Gastroesophageal sphincter (tissue), 4 donors: ENCODE data around the gene RSRC1. TPM values are rescaled to one million over a fixed set of nuclear protein-coding genes. Genes with fewer than 3 reads are reported as not detected.

Experiments used
- ATAC-seq: fragments of 150-250 bp; one replicate; pipeline ENCODE4 v1.9.1; 2016; ENCODE audit warnings: mild to moderate bottlenecking, moderate library complexity
- H3K27ac ChIP-seq, 4 donors: fragments of 200-600 bp; sonication (generic) in 3 of 4; 1 replicate in 3 of 4; 2 replicates in 1 of 4; pipeline ENCODE4 v1.5.1; 2016 to 2019
- H3K27me3 ChIP-seq: fragments of 200-600 bp; sonication (generic); one replicate; pipeline ENCODE4 v1.5.1; 2019
- H3K36me3 ChIP-seq, 2 donors: fragments of 200-600 bp; sonication (generic); one replicate each; pipeline ENCODE4 v1.5.1; 2019; ENCODE audit warnings: control low read depth in 1 of 2
- H3K4me1 ChIP-seq, 3 donors: fragments of 200-600 bp; sonication (generic); 1 replicate in 2 of 3; 2 replicates in 1 of 3; pipeline ENCODE4 v1.5.1; 2016 to 2019; ENCODE audit warnings: control low read depth in 2 of 3
- H3K4me3 ChIP-seq, 2 donors: fragments of 200-600 bp; sonication (generic); one replicate each; pipeline ENCODE4 v1.5.1; 2019; ENCODE audit warnings: mild to moderate bottlenecking in 1 of 2, moderate library complexity in 1 of 2
- H3K9me3 ChIP-seq, 3 donors: fragments of 200-600 bp; sonication (generic); one replicate each; pipeline ENCODE4 v1.5.1; 2017 to 2019; ENCODE audit warnings: control low read depth in 2 of 3
- CTCF ChIP-seq, 4 experiments: fragments of 200-600 bp in 2 of 4; fragments of 450-650 bp in 2 of 4; sonication (generic) in 1 of 4; IDR thresholded peaks; one replicate each; pipeline ENCODE4 v1.5.1; 2017 to 2019; ENCODE audit warnings: antibody characterized with exemption in 4 of 4, mild to moderate bottlenecking in 2 of 4, moderate library complexity in 2 of 4
- EP300 ChIP-seq: sonication (generic); formaldehyde crosslinking; IDR thresholded peaks from one replicate; pipeline ENCODE4 v1.6.1; 2017; ENCODE audit warnings: antibody characterized with exemption, mild to moderate bottlenecking
- POLR2A ChIP-seq, 2 donors: fragments of 450-650 bp; IDR thresholded peaks; one replicate each; pipeline ENCODE4 v1.6.1; 2017; ENCODE audit warnings: antibody characterized with exemption in 2 of 2, mild to moderate bottlenecking in 2 of 2, moderate library complexity in 1 of 2
- POLR2AphosphoS5 ChIP-seq: sonication (generic); formaldehyde crosslinking; IDR thresholded peaks from one replicate; pipeline ENCODE4 v1.6.1; 2017; ENCODE audit warnings: antibody characterized with exemption
- WGBS, 2 donors: methylation state at CpG; one replicate each; pipeline ENCODE4 v1.1.5; 2018; ENCODE audit warnings: low coverage in 1 of 2; 5-methylcytosine and 5-hydroxymethylcytosine counted together
- total RNA-seq, 4 donors: library from RNA; depleted of rRNA; stranded (reverse); fragments of >200 nt; gene quantifications; one replicate each; pipeline ENCODE4 v1.1.0, GENCODE V29; 2016

RSRC1 gene
- total RNA-seq, 4 donors from 2014 or later = 40.6 to 66.0 (median 43.9) TPM

- TF ChIP-seq CTCF (IDR thresholded peaks at IDR 0.05) (no peak), EP300 (no peak), POLR2A (IDR thresholded peaks at IDR 0.05) (no peak), POLR2AphosphoS5 (no peak)
- peaks cover 0 to 12% of the 10 kb centered on the region in 2 donors for H3K36me3 ChIP-seq
- H3K4me1 ChIP-seq = no peaks in the 10 kb centered on the region
- no peak overlapping the region for H3K27ac ChIP-seq
- peaks cover 0 to under 1% (median 0%) of the 10 kb centered on the region in 3 donors for H3K9me3 ChIP-seq
- no peaks in the 10 kb centered on the region for H3K27me3 ChIP-seq
- WGBS, 2 donors = 67 to 75% methylated on average over 1 of the region's 1 CpG
- no peak for ATAC-seq
- no peak overlapping the region for H3K4me3 ChIP-seq
Measured at GRCh38 chr3:158273656-158274055, 163.8 kb downstream of the RSRC1 start.

- H3K36me3 ChIP-seq = peaks cover 0 to 12% of the 10 kb centered on the region in 2 donors
- WGBS, 2 donors = 90 to 95% methylated on average over 3 of the region's 3 CpGs
- ATAC-seq = no peak
- no peaks in the 10 kb centered on the region for H3K4me1 ChIP-seq
- H3K27ac ChIP-seq = no peak overlapping the region
- H3K4me3 ChIP-seq = no peak overlapping the region
- H3K9me3 ChIP-seq = no peaks in the 10 kb centered on the region
- H3K27me3 ChIP-seq = no peaks in the 10 kb centered on the region
- TF ChIP-seq POLR2AphosphoS5 (no peak), POLR2A (IDR thresholded peaks at IDR 0.05) (no peak), CTCF (IDR thresholded peaks at IDR 0.05) (no peak), EP300 (no peak)
Measured at GRCh38 chr3:158278187-158278586, 168.3 kb downstream of the RSRC1 start.

GRCh38 chr3:158279609-158280008 lies 169.7 kb downstream of the RSRC1 start:
- ATAC-seq = no peak
- Histone ChIP-seq H3K4me1 (no peaks in the 10 kb centered on the region), H3K27ac (no peak overlapping the region), H3K4me3 (no peak overlapping the region), H3K36me3 (peaks cover 0 to 12% of the 10 kb centered on the region in 2 donors), H3K27me3 (no peaks in the 10 kb centered on the region), H3K9me3 (no peaks in the 10 kb centered on the region)
- TF ChIP-seq EP300 = no peak
- TF ChIP-seq CTCF (IDR thresholded peaks at IDR 0.05) = no peak
- TF ChIP-seq POLR2AphosphoS5 = no peak
- TF ChIP-seq POLR2A (IDR thresholded peaks at IDR 0.05) = no peak

GRCh38 chr3:158295771-158296170 lies 185.9 kb downstream of the RSRC1 start:
- no peak for ATAC-seq
- TF ChIP-seq EP300 = no peak
- TF ChIP-seq POLR2AphosphoS5 = no peak
- TF ChIP-seq CTCF (IDR thresholded peaks at IDR 0.05) = no peak
- TF ChIP-seq POLR2A (IDR thresholded peaks at IDR 0.05) = no peak

GRCh38 chr3:158297940-158298339 lies 188.1 kb downstream of the RSRC1 start:
- Histone ChIP-seq H3K27ac (no peak overlapping the region), H3K4me1 (no peaks in the 10 kb centered on the region), H3K36me3 (no peaks in the 10 kb centered on the region), H3K4me3 (no peak overlapping the region), H3K27me3 (no peaks in the 10 kb centered on the region), H3K9me3 (no peaks in the 10 kb centered on the region)
- ATAC-seq = no peak
- TF ChIP-seq POLR2AphosphoS5 = no peak
- TF ChIP-seq EP300 = no peak
- no peak for TF ChIP-seq CTCF (IDR thresholded peaks at IDR 0.05)
- TF ChIP-seq POLR2A (IDR thresholded peaks at IDR 0.05) = no peak

More at GRCh38 chr3:158295771-158296170, 185.9 kb downstream of the RSRC1 start:
- H3K36me3 ChIP-seq = no peaks in the 10 kb centered on the region
- no peaks in the 10 kb centered on the region for H3K27me3 ChIP-seq
- H3K27ac ChIP-seq = no peak overlapping the region
- no peaks in the 10 kb centered on the region for H3K9me3 ChIP-seq
- H3K4me3 ChIP-seq = no peak overlapping the region
- no peaks in the 10 kb centered on the region for H3K4me1 ChIP-seq
- WGBS, 2 donors = 63 to 100% methylated on average over 2 of the region's 2 CpGs
